Measurements from ENCODE around the gene MTCH2. TPM values are rescaled to one million over a fixed set of nuclear protein-coding genes. Genes with fewer than 3 reads are reported as not detected.
A peak's percentile ranks its signal among the peaks of the same experiment; 100 is the strongest.
"Not testable (repeated sequence)": the region's sequence is repeated elsewhere in the genome, so short reads cannot be mapped to it uniquely, and the experiment has no call there.

The MTCH2 gene
- total RNA-seq, 6 donors from 2014 or later, result 21.0 to 61.3 (median 35.6) TPM

- ATAC-seq (ENCODE audit: low FRiP score in 2 of 2) (no peak), DNase-seq (no peak)
- H3K4me1 ChIP-seq, result no peaks in the 10 kb centered on the region
- no peaks in the 10 kb centered on the region for H3K9me3 ChIP-seq
- WGBS, 2 donors, result 82 to 83% methylated on average over 4 of the region's 4 CpGs
- no peak overlapping the region for H3K27ac ChIP-seq
- no peak overlapping the region for H3K4me3 ChIP-seq
- no peaks in the 10 kb centered on the region for H3K36me3 ChIP-seq
- no peaks in the 10 kb centered on the region for H3K27me3 ChIP-seq
- TF ChIP-seq POLR2A (IDR thresholded peaks at IDR 0.05), result no peak
- TF ChIP-seq CTCF (IDR thresholded peaks at IDR 0.05), result no peak
- TF ChIP-seq POLR2AphosphoS5 (IDR thresholded peaks at IDR 0.05), result no peak
- no peak for TF ChIP-seq EP300 (IDR thresholded peaks at IDR 0.05)
These were observed 45.8 kb upstream of the MTCH2 start for GRCh38 chr11:47688111-47688510.

- not testable (repeated sequence) for H3K9me3 ChIP-seq; H3K27me3 ChIP-seq; H3K4me3 ChIP-seq; H3K4me1 ChIP-seq; H3K36me3 ChIP-seq; ATAC-seq (ENCODE audit: low FRiP score in 2 of 2); H3K27ac ChIP-seq
- DNase-seq, result peak in 1 of 2 donors; percentile 22
- WGBS, 2 donors, result 83 to 88% methylated on average over 3 of the region's 3 CpGs
These were observed 44.3 kb upstream of the MTCH2 start for GRCh38 chr11:47686704-47687103.

GRCh38 chr11:47686151-47686550 lies 43.8 kb upstream of the MTCH2 start:
- Histone ChIP-seq H3K4me1 (peaks cover 0 to 2% (median 0%) of the 10 kb centered on the region in 4 donors), H3K27ac (no peak overlapping the region), H3K27me3 (no peaks in the 10 kb centered on the region), H3K9me3 (no peaks in the 10 kb centered on the region), H3K4me3 (no peak overlapping the region), H3K36me3 (no peaks in the 10 kb centered on the region)
- WGBS, 2 donors, result 96 to 100% methylated on average over 1 of the region's 1 CpG
- DNase-seq (no peak), ATAC-seq (ENCODE audit: low FRiP score in 2 of 2) (no peak)
- TF ChIP-seq EP300 (IDR thresholded peaks at IDR 0.05), result no peak
- TF ChIP-seq CTCF (IDR thresholded peaks at IDR 0.05), result no peak

- Histone ChIP-seq H3K27me3 (no peaks in the 10 kb centered on the region), H3K4me3 (no peak overlapping the region), H3K4me1 (no peaks in the 10 kb centered on the region), H3K36me3 (no peaks in the 10 kb centered on the region), H3K9me3 (no peaks in the 10 kb centered on the region), H3K27ac (no peak overlapping the region)
- no peak for ATAC-seq (ENCODE audit: low FRiP score in 2 of 2)
- DNase-seq, result no peak
- WGBS, 2 donors, result 93 to 98% methylated on average over 2 of the region's 2 CpGs
- TF ChIP-seq CTCF (IDR thresholded peaks at IDR 0.05) (no peak), EP300 (IDR thresholded peaks at IDR 0.05) (no peak), POLR2AphosphoS5 (IDR thresholded peaks at IDR 0.05) (no peak), POLR2A (IDR thresholded peaks at IDR 0.05) (no peak)
These were observed 33.5 kb upstream of the MTCH2 start for GRCh38 chr11:47675851-47676250.

GRCh38 chr11:47672283-47672730 lies 29.9 kb upstream of the MTCH2 start:
- H3K27me3 ChIP-seq, result no peaks in the 10 kb centered on the region
- ATAC-seq (ENCODE audit: low FRiP score in 2 of 2) (no peak), DNase-seq (no peak)
- H3K4me1 ChIP-seq, result no peaks in the 10 kb centered on the region
- no peaks in the 10 kb centered on the region for H3K36me3 ChIP-seq
- 90 to 92% methylated on average over 5 of the region's 5 CpGs for WGBS, 2 donors
- H3K9me3 ChIP-seq, result no peaks in the 10 kb centered on the region
- H3K4me3 ChIP-seq, result no peak overlapping the region
- TF ChIP-seq POLR2AphosphoS5 (IDR thresholded peaks at IDR 0.05), result no peak
- no peak for TF ChIP-seq EP300 (IDR thresholded peaks at IDR 0.05)
- TF ChIP-seq POLR2A (IDR thresholded peaks at IDR 0.05), result no peak
- no peak for TF ChIP-seq CTCF (IDR thresholded peaks at IDR 0.05)
- H3K27ac ChIP-seq, result no peak overlapping the region
